H1 (cell line): ENCODE measurements around the gene CD248. TPM values are rescaled to one million over a fixed set of nuclear protein-coding genes. Genes with fewer than 3 reads are reported as not detected.

Source experiments
- CTCF ChIA-PET: fragments of 300-600 bp; sonication (Branson Sonifier 250); formaldehyde crosslinking; loops from one replicate; lab custom pipeline; 2021; ENCODE audit not compliant: partially characterized antibody; lab: Charles Lee
- POLR2A ChIA-PET: fragments of 300-600 bp; sonication (Branson Sonifier 250); formaldehyde crosslinking; loops from one replicate; lab custom pipeline; 2021; ENCODE audit warnings: inconsistent platforms; ENCODE audit not compliant: partially characterized antibody; lab: Charles Lee
- DNase-seq, 2 experiments: peaks; one replicate each; pipeline versions ENCODE4 v3.0.0 to v3.0.0-alpha.2; 2010 to 2022; ENCODE audit warnings: low spot score in 2 of 2, low read depth in 1 of 2, mixed read lengths in 1 of 2
- FAIRE-seq: peaks from 2 replicates; lab custom pipeline; 2011; peaks lifted over from hg19 to GRCh38; lab: Jason Lieb, UNC
- H2AFZ ChIP-seq: 2 replicates; pipeline ENCODE4 v1.8.1; 2012; ENCODE audit warnings: low read length, inconsistent platforms
- H2AK5ac ChIP-seq: 2 replicates; pipeline ENCODE4 v1.6.1; 2013; ENCODE audit warnings: low read depth, low read length
- H2BK120ac ChIP-seq: replicated peaks from 2 replicates; pipeline ENCODE3; 2013; ENCODE audit warnings: low read depth, low read length, inconsistent platforms
- H2BK12ac ChIP-seq: 2 replicates; pipeline ENCODE4 v1.6.1; 2013; ENCODE audit warnings: low read depth, low read length
- H2BK15ac ChIP-seq: 2 replicates; pipeline ENCODE4 v1.6.1; 2013; ENCODE audit warnings: low read length
- H2BK20ac ChIP-seq: 2 replicates; pipeline ENCODE4 v1.6.1; 2013; ENCODE audit warnings: low read length
- H2BK5ac ChIP-seq: 2 replicates; pipeline ENCODE4 v1.6.1; 2013; ENCODE audit warnings: low read depth, low read length
- H3K14ac ChIP-seq: 2 replicates; pipeline ENCODE4 v1.6.1; 2013; ENCODE audit warnings: inconsistent platforms; ENCODE audit not compliant: insufficient read length
- H3K18ac ChIP-seq: 2 replicates; pipeline ENCODE4 v1.6.1; 2013; ENCODE audit warnings: low read length; ENCODE audit errors: extremely low read depth
- H3K23ac ChIP-seq: 2 replicates; pipeline ENCODE4 v1.6.1; 2013; ENCODE audit warnings: inconsistent platforms; ENCODE audit not compliant: insufficient read length
- H3K23me2 ChIP-seq: 2 replicates; pipeline ENCODE4 v1.6.1; 2013; ENCODE audit warnings: low read depth, low read length
- H3K27ac ChIP-seq: 2 replicates; pipeline ENCODE4 v1.6.1; 2011; ENCODE audit warnings: low read depth, low read length, inconsistent platforms
- H3K27me3 ChIP-seq, 4 experiments: replicated peaks in 1 of 4; 1 replicate in 1 of 4; 2 replicates in 3 of 4; pipeline versions ENCODE4 v1.6.1 to v1.8.1; 2011 to 2013; ENCODE audit warnings: low read length in 3 of 4, mild to moderate bottlenecking in 3 of 4, inconsistent platforms in 2 of 4, mixed read lengths in 2 of 4, moderate library complexity in 1 of 4; ENCODE audit not compliant: control insufficient read depth in 3 of 4, insufficient read depth in 3 of 4; ENCODE audit errors: extremely low read depth in 1 of 4
- H3K36me3 ChIP-seq, 4 experiments: 2 replicates each; pipeline versions ENCODE4 v1.6.1 to v1.8.1; 2011 to 2013; ENCODE audit warnings: mild to moderate bottlenecking in 4 of 4, low read length in 3 of 4, moderate library complexity in 2 of 4, control low read depth in 1 of 4, inconsistent platforms in 1 of 4; ENCODE audit not compliant: insufficient read depth in 4 of 4, control insufficient read depth in 2 of 4
- H3K4ac ChIP-seq: replicated peaks from 2 replicates; pipeline ENCODE3; 2013; ENCODE audit warnings: low read length, low read depth, mixed read lengths, inconsistent platforms; ENCODE audit not compliant: insufficient read length
- H3K4me1 ChIP-seq, 4 experiments: replicated peaks in 1 of 4; 1 replicate in 1 of 4; 2 replicates in 3 of 4; pipeline versions ENCODE4 v1.6.1 to v1.8.1; 2011 to 2013; ENCODE audit warnings: low read length in 3 of 4, inconsistent platforms in 2 of 4, mixed read lengths in 1 of 4; ENCODE audit not compliant: insufficient read depth in 4 of 4, control insufficient read depth in 3 of 4
- H3K4me2 ChIP-seq, 2 experiments: 2 replicates each; pipeline versions ENCODE4 v1.6.1 to v1.8.1; 2011 to 2013; ENCODE audit warnings: low read depth in 2 of 2, low read length in 2 of 2, control low read depth in 1 of 2, inconsistent platforms in 1 of 2, mild to moderate bottlenecking in 1 of 2; ENCODE audit not compliant: insufficient read depth in 1 of 2
- H3K4me3 ChIP-seq, 4 experiments: fragments of 200-600, 300-600 bp in 1 of 4; sonication (generic), shearing (Covaris generic), sonication (Bioruptor Twin) in 1 of 4; 2 replicates each; pipeline versions ENCODE4 v1.5.1 to v1.8.1; 2011 to 2016; ENCODE audit warnings: low read length in 4 of 4, low read depth in 3 of 4, control low read depth in 2 of 4, inconsistent platforms in 2 of 4, mild to moderate bottlenecking in 2 of 4, mixed read lengths in 1 of 4, moderate library complexity in 1 of 4; ENCODE audit not compliant: insufficient read depth in 2 of 4; ENCODE audit errors: extremely low read depth in 1 of 4
- H3K56ac ChIP-seq: replicated peaks from 2 replicates; pipeline ENCODE3; 2013; ENCODE audit warnings: low read depth, mild to moderate bottlenecking, mixed read lengths, low read length, inconsistent platforms; ENCODE audit not compliant: insufficient read length
- H3K79me1 ChIP-seq: 2 replicates; pipeline ENCODE4 v1.6.1; 2013; ENCODE audit warnings: low read depth, low read length, control low read depth
- H3K79me2 ChIP-seq, 2 experiments: 2 replicates each; pipeline versions ENCODE4 v1.6.1 to v1.8.1; 2012 to 2013; ENCODE audit warnings: low read length in 2 of 2, mild to moderate bottlenecking in 2 of 2, inconsistent platforms in 1 of 2; ENCODE audit not compliant: insufficient read depth in 2 of 2, control insufficient read depth in 1 of 2
- H3K9ac ChIP-seq, 4 experiments: replicated peaks in 1 of 4; 1 replicate in 1 of 4; 2 replicates in 3 of 4; pipeline versions ENCODE4 v1.6.1 to v1.8.1; 2011 to 2013; ENCODE audit warnings: low read depth in 3 of 4, low read length in 3 of 4, control low read depth in 2 of 4, mild to moderate bottlenecking in 2 of 4, moderate library complexity in 2 of 4, inconsistent platforms in 1 of 4; ENCODE audit errors: extremely low read depth in 1 of 4
- H3K9me3 ChIP-seq, 2 experiments: 2 replicates each; pipeline versions ENCODE4 v1.6.1 to v1.8.1; 2012 to 2013; ENCODE audit warnings: mild to moderate bottlenecking in 2 of 2, moderate library complexity in 2 of 2, control low read depth in 1 of 2, inconsistent platforms in 1 of 2, low read depth in 1 of 2, low read length in 1 of 2, mixed read lengths in 1 of 2; ENCODE audit not compliant: insufficient read depth in 2 of 2
- H4K20me1 ChIP-seq, 2 experiments: replicated peaks in 1 of 2; 2 replicates each; pipeline versions ENCODE3 to v1.8.1; 2011 to 2013; ENCODE audit warnings: inconsistent platforms in 2 of 2, low read length in 2 of 2, mild to moderate bottlenecking in 1 of 2; ENCODE audit not compliant: insufficient read depth in 2 of 2, control insufficient read depth in 1 of 2
- H4K5ac ChIP-seq: 2 replicates; pipeline ENCODE4 v1.6.1; 2013; ENCODE audit warnings: low read length, low read depth, mixed read lengths, inconsistent platforms; ENCODE audit not compliant: insufficient read length
- H4K8ac ChIP-seq: 2 replicates; pipeline ENCODE4 v1.8.0; 2013; ENCODE audit warnings: mild to moderate bottlenecking, moderate library complexity, low read length, inconsistent platforms; ENCODE audit not compliant: insufficient read depth; ENCODE audit errors: extremely low read depth
- H4K91ac ChIP-seq: replicated peaks from 2 replicates; pipeline ENCODE3; 2013; ENCODE audit warnings: low read length, mixed read lengths, inconsistent platforms; ENCODE audit not compliant: insufficient read length
- JUN ChIP-seq: IDR thresholded peaks from 2 replicates; pipeline ENCODE4 v1.6.1; 2011; ENCODE audit warnings: low read depth, mild to moderate bottlenecking, improper control_type of control experiment, low read length
- WGBS, 2 experiments: shearing (Covaris generic) in 1 of 2; methylation state at CpG; one replicate each; pipeline versions ENCODE4 v1.1.6 to v1.1.7; 2013 to 2015; ENCODE audit warnings: low lambda C conversion rate in 2 of 2, mixed read lengths in 2 of 2, inconsistent platforms in 1 of 2, low coverage in 1 of 2, missing lambda C conversion rate in 1 of 2; ENCODE audit not compliant: insufficient replicate concordance in 2 of 2, insufficient coverage in 1 of 2, insufficient read length in 1 of 2; ENCODE audit errors: extremely low coverage in 1 of 2, missing lambda C conversion rate in 1 of 2; 5-methylcytosine and 5-hydroxymethylcytosine counted together
- polyA plus RNA-seq, 7 experiments: library from polyadenylated mRNA; depleted of rRNA in 3 of 7; stranded (reverse) in 5 of 7; unstranded in 2 of 7; fragments of >200 nt in 5 of 7; fragments of 200-250 nt in 2 of 7; gene quantifications; 1 replicate in 5 of 7; 2 replicates in 1 of 7; 4 replicates in 1 of 7; pipeline versions ENCODE4 v1.2.1 to v1.2.3, GENCODE V29; 2011 to 2013; ENCODE audit warnings: missing spikeins in 2 of 7, mixed read lengths in 2 of 7
- total RNA-seq: library from RNA; stranded (reverse); fragmentation: NEBNext Ultra II Directional; extraction: Animal tissue kit (Norgen Biotek cat#: 25700); gene quantifications from 2 replicates; pipeline ENCODE4 v1.2.1, GENCODE V29; 2021
- TF ChIP-seq, protein P1 (sequence below), 3 experiments: IDR thresholded peaks; 1 replicate in 2 of 3; 2 replicates in 1 of 3; pipeline versions ENCODE4 v1.5.1 to v1.6.1; 2011; ENCODE audit warnings: low read length in 3 of 3, mild to moderate bottlenecking in 3 of 3, inconsistent platforms in 2 of 3, low read depth in 1 of 3, moderate library complexity in 1 of 3; ENCODE audit not compliant: insufficient read depth in 1 of 3; ENCODE audit errors: control extremely low read depth in 1 of 3

CD248 gene
- total and polyA plus RNA-seq, 2 of the 8 experiments (the other 6 are each of a cell fraction or from before 2014, with no cell fraction given) = 2.7 to 3.9 TPM

DNA sequence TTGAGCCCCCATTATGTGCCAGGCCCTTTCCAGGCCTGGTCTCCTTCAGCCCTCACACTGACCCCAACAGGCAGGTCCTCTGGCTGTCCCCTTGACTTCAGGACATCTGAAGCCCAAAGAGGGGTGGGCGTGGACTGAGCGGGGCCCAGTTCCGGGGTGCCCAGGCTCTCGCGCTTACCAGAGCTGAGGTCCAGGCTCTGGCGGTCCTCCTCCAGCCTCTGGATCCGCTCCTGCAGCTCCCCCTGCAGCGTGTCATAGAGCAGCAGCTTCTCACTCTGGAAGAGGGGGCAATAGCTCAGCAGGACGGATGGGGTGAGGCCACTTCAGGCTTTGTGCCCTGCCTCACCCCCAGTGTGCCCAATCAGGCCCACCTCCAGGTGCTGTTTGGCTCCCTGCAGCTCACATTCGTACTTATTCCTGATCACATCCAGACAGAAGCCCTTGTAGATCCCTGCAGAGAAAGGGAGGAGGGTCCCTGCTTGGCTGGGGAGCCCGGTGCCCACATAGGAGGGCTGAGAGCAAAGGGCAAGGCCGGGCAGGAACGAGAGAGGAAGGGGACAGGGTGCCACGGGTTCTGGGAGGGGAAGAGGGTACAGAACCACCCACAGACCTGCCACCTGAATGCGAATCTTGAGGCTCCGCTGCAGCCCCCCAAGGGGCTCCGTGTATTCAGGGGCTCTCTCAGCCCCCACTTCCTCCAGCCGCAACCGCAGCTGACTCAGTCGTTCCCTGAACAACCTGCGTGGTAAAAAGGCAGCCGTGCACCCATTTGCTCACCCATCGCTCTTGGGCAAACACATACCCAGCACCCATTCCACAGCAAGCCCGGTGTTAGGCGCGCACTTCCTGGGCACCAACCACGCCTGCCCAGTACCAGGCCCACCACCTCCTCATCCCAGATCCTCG is 24.0 kb upstream of the CD248 start:
- WGBS, 2 experiments = 92% methylated on average over 27 of the region's 28 CpGs; no CpG with 5 or more reads in 1 of the 2 experiments
- Histone ChIP-seq H3K4me2 (no peak overlapping the region), H4K20me1 (peaks cover 3 to 8% of the 10 kb centered on the region in 2 experiments), H2BK5ac (no peak overlapping the region; the same call in 1 of the 2 replicates), H3K36me3 (peaks cover 6 to 12% (median 9%) of the 10 kb centered on the region in 4 experiments; a peak in 4 of 8 replicates), H2BK120ac (no peak overlapping the region), H3K79me1 (peaks cover 3% of the 10 kb centered on the region), H4K5ac (no peak overlapping the region), H3K56ac (no peak overlapping the region), H3K79me2 (peaks cover 0 to 14% of the 10 kb centered on the region in 2 experiments; a peak in 2 of 4 replicates), H3K23ac (no peak overlapping the region), H3K9ac (no peak overlapping the region), H4K91ac (no peak overlapping the region), H2AK5ac (no peak overlapping the region), H3K4me1 (peaks cover 0 to 12% (median 10%) of the 10 kb centered on the region in 4 experiments; a peak in 6 of 7 replicates), H3K14ac (no peak overlapping the region), H3K4me3 (no peak overlapping the region), H3K4ac (no peak overlapping the region), H2BK20ac (no peak overlapping the region), H3K23me2 (peaks cover 9% of the 10 kb centered on the region; the same call in 1 of the 2 replicates), H3K27me3 (no peaks in the 10 kb centered on the region), H3K9me3 (no peaks in the 10 kb centered on the region), H2BK12ac (no peak overlapping the region), H2AFZ (no peak overlapping the region), H2BK15ac (no peak overlapping the region), H4K8ac (no peak overlapping the region), H3K18ac (no peak overlapping the region), H3K27ac (no peak overlapping the region)
- FAIRE-seq = no peak
- no peak for DNase-seq
- ChIA-PET CTCF (interaction anchor here (0.7 to 4.6 kb wide), 11 partner anchors 19 to 450 kb away, joined by 3 to 55 read pairs (median 3); partner anchors contain the start of genes CD248, TMEM151A and YIF1A), POLR2A (interaction anchor here (0.8 to 28.7 kb wide), 8 partner anchors 8 to 58 kb away, joined by 3 to 487 read pairs (median 3); partner anchors contain the start of gene SLC29A2)
- TF ChIP-seq, protein P1, sequence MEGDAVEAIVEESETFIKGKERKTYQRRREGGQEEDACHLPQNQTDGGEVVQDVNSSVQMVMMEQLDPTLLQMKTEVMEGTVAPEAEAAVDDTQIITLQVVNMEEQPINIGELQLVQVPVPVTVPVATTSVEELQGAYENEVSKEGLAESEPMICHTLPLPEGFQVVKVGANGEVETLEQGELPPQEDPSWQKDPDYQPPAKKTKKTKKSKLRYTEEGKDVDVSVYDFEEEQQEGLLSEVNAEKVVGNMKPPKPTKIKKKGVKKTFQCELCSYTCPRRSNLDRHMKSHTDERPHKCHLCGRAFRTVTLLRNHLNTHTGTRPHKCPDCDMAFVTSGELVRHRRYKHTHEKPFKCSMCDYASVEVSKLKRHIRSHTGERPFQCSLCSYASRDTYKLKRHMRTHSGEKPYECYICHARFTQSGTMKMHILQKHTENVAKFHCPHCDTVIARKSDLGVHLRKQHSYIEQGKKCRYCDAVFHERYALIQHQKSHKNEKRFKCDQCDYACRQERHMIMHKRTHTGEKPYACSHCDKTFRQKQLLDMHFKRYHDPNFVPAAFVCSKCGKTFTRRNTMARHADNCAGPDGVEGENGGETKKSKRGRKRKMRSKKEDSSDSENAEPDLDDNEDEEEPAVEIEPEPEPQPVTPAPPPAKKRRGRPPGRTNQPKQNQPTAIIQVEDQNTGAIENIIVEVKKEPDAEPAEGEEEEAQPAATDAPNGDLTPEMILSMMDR (IDR thresholded peaks at IDR 0.05; ENCODE audit: control extremely low read depth in 1 of 3, insufficient read depth in 1 of 3, low read depth in 1 of 3, low read length in 3 of 3) = 0 out of 4 replicates have a peak, but pooled peaks of 1 of the 3 experiments have one; percentile 1
- no peak for TF ChIP-seq JUN
